Hepatocyte (in vitro differentiated cells): Measurements from ENCODE around the gene PEDS1. TPM values are rescaled to one million over a fixed set of nuclear protein-coding genes. Genes with fewer than 3 reads are reported as not detected.
A peak's percentile ranks its signal among the peaks of the same experiment; 100 is the strongest.

Experiments used
- DNase-seq: peaks from one replicate; pipeline ENCODE4 v3.0.0-alpha.2; 2016; ENCODE audit warnings: low spot score
- H2AFZ ChIP-seq: fragments of 200-600 bp; sonication (generic); 2 replicates; pipeline ENCODE4 v1.6.0; 2016; ENCODE audit warnings: antibody characterized with exemption, mild to moderate bottlenecking
- H3K27ac ChIP-seq: fragments of 200-600 bp; sonication (generic); 2 replicates; pipeline ENCODE4 v1.5.1; 2016; ENCODE audit warnings: mild to moderate bottlenecking
- H3K27me3 ChIP-seq: fragments of 200-600 bp; sonication (generic); 2 replicates; pipeline ENCODE4 v1.6.1; 2016
- H3K36me3 ChIP-seq: fragments of 200-600 bp; sonication (generic); replicated peaks from 2 replicates; pipeline ENCODE4 v1.5.1; 2016; ENCODE audit warnings: low read depth; ENCODE audit not compliant: insufficient read depth
- H3K4me1 ChIP-seq: fragments of 200-600 bp; sonication (generic); 2 replicates; pipeline ENCODE4 v1.5.1; 2016; ENCODE audit warnings: mild to moderate bottlenecking, moderate library complexity; ENCODE audit not compliant: insufficient read depth
- H3K4me2 ChIP-seq: fragments of 200-600 bp; sonication (generic); 2 replicates; pipeline ENCODE4 v1.6.0; 2016
- H3K4me3 ChIP-seq: fragments of 200-600 bp; sonication (generic); 2 replicates; pipeline ENCODE4 v1.5.1; 2016; ENCODE audit warnings: mild to moderate bottlenecking
- H3K79me2 ChIP-seq: fragments of 200-600 bp; sonication (generic); 2 replicates; pipeline ENCODE4 v1.6.0; 2017; ENCODE audit warnings: mild to moderate bottlenecking
- H3K9me2 ChIP-seq: fragments of 200-600 bp; sonication (generic); replicated peaks from 2 replicates; pipeline ENCODE4 v1.6.0; 2017; ENCODE audit warnings: mild to moderate bottlenecking; ENCODE audit not compliant: insufficient read depth
- H3K9me3 ChIP-seq: fragments of 200-600 bp; sonication (generic); 2 replicates; pipeline ENCODE4 v1.5.1; 2016; ENCODE audit warnings: low read depth, mild to moderate bottlenecking
- H4K20me1 ChIP-seq: fragments of 200-600 bp; sonication (generic); 2 replicates; pipeline ENCODE4 v1.6.0; 2016; ENCODE audit warnings: mild to moderate bottlenecking; ENCODE audit not compliant: insufficient read depth, poor library complexity, severe bottlenecking
- EZH2 ChIP-seq: fragments of 200-600 bp; sonication (generic); IDR thresholded peaks from 2 replicates; pipeline ENCODE4 v1.6.1; 2016; ENCODE audit warnings: antibody characterized with exemption, mild to moderate bottlenecking, borderline replicate concordance
- EZH2phosphoT487 ChIP-seq: fragments of 200-600 bp; sonication (generic); IDR thresholded peaks from one replicate; pipeline ENCODE4 v1.6.1; 2018; ENCODE audit warnings: antibody characterized with exemption, mild to moderate bottlenecking, low read depth, moderate library complexity; ENCODE audit not compliant: unreplicated experiment, severe bottlenecking
- WGBS: methylation state at CpG from one replicate; pipeline ENCODE4 v1.1.6; 2016; ENCODE audit warnings: low lambda C conversion rate; ENCODE audit errors: missing lambda C conversion rate; 5-methylcytosine and 5-hydroxymethylcytosine counted together
- polyA plus RNA-seq: library from polyadenylated mRNA; unstranded; fragments of >200 nt; fragmentation: Nextera tagmentation; extraction: Ambion mirVana; gene quantifications from 2 replicates; pipeline ENCODE4 v1.2.1, GENCODE V29; 2016
- total RNA-seq: library from RNA; depleted of rRNA; stranded (reverse); fragments of >200 nt; gene quantifications from 2 replicates; pipeline ENCODE4 v1.2.3, GENCODE V29; 2014
- TF ChIP-seq, protein P1 (sequence below): fragments of 200-600 bp; sonication (generic); IDR thresholded peaks from 2 replicates; pipeline ENCODE4 v1.5.1; 2016; ENCODE audit warnings: antibody characterized with exemption, mild to moderate bottlenecking; ENCODE audit not compliant: poor library complexity

Gene PEDS1
- total and polyA plus RNA-seq, 2 experiments from 2014 or later = 24.5 to 46.2 TPM

DNA sequence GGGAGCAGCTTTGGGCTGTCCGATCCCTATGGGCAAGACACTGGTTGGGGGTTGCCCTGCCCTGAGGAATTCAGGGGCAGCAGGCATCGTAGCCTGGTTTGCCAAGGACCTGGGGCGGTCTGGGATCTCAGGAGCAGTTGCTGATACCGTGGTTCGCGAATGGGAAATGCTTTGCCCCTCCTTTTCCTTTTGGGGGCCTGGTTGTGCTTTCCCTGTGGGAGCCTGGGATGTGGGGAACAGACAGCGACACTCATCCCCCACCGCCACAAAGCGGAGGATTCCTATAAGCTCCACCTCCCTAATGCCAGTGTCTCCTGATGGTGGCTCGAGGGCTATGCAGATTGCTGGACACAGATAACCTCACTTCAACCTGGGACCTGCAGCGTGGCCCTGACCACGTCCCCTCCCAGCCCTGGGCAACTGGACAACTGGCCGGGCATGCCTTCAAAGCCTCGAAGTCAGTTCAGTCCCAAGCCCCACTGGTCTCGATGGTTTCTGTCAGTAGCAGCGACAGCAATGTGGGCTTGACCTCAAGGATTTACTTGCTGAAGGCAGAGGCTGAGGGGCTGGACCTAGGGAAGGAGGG lies 40.4 kb upstream of the PEDS1 start:
- Histone ChIP-seq H3K9me2 (no peaks in the 10 kb centered on the region), H3K27me3 (no peaks in the 10 kb centered on the region), H3K9me3 (no peaks in the 10 kb centered on the region), H2AFZ (no peak overlapping the region), H3K4me1 (peaks cover 23% of the 10 kb centered on the region), H3K27ac (peak overlapping the region; percentile 100), H3K4me3 (peak overlapping the region; percentile 56), H3K36me3 (no peaks in the 10 kb centered on the region), H3K79me2 (peaks cover 34% of the 10 kb centered on the region), H4K20me1 (peaks cover 31% of the 10 kb centered on the region), H3K4me2 (peak overlapping the region; percentile 77)
- TF ChIP-seq EZH2 (no peak), EZH2phosphoT487 (no peak)
- TF ChIP-seq, protein P1, sequence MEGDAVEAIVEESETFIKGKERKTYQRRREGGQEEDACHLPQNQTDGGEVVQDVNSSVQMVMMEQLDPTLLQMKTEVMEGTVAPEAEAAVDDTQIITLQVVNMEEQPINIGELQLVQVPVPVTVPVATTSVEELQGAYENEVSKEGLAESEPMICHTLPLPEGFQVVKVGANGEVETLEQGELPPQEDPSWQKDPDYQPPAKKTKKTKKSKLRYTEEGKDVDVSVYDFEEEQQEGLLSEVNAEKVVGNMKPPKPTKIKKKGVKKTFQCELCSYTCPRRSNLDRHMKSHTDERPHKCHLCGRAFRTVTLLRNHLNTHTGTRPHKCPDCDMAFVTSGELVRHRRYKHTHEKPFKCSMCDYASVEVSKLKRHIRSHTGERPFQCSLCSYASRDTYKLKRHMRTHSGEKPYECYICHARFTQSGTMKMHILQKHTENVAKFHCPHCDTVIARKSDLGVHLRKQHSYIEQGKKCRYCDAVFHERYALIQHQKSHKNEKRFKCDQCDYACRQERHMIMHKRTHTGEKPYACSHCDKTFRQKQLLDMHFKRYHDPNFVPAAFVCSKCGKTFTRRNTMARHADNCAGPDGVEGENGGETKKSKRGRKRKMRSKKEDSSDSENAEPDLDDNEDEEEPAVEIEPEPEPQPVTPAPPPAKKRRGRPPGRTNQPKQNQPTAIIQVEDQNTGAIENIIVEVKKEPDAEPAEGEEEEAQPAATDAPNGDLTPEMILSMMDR = no peak
- DNase-seq = no peak
- 74% methylated on average over 16 of the region's 16 CpGs for WGBS

DNA sequence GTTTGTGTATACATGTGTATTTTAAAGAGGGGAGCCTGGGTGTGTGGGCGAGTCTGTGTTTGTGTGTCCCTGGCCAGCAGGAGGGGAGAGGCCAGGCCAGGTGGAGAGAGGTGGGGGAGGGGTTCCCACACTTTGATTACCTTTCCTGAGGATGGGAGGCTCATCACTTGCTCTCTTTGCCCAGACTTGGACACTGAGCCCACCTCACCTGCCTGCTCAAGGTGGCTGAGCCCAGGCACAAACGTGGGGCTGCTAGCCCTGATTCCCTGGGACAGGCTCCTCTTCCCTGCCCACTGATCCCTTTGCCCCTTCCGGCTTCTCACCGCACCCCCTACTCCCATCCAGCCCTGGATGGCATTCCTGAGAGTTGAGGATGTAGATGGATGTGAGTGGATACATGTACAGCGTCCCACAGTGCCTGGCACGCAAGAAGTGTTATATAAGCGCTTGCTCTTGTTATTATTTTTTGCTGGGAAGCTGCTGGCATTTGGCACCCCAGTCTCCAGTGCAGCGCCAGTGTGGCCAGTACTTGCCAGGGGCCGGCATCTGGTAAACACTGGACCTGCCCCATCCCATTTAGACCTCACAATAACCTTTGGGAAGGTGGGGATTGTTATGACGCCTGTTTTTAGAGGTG lies 39.8 kb upstream of the PEDS1 start:
- H3K9me2 ChIP-seq = no peaks in the 10 kb centered on the region
- H3K4me3 ChIP-seq = peak overlapping the region; percentile 56
- no peaks in the 10 kb centered on the region for H3K27me3 ChIP-seq
- no peak for TF ChIP-seq EZH2phosphoT487
- TF ChIP-seq, protein P1 = no peak
- H3K27ac ChIP-seq = peak overlapping the region; percentile 100
- no peak overlapping the region for H2AFZ ChIP-seq
- peaks cover 34% of the 10 kb centered on the region for H3K79me2 ChIP-seq
- H3K9me3 ChIP-seq = no peaks in the 10 kb centered on the region
- no peaks in the 10 kb centered on the region for H3K36me3 ChIP-seq
- peak overlapping the region; percentile 77 for H3K4me2 ChIP-seq
- peak; percentile 28 for DNase-seq
- WGBS = 81% methylated on average over 10 of the region's 10 CpGs
- H4K20me1 ChIP-seq = peaks cover 31% of the 10 kb centered on the region
- peaks cover 23% of the 10 kb centered on the region for H3K4me1 ChIP-seq

DNA sequence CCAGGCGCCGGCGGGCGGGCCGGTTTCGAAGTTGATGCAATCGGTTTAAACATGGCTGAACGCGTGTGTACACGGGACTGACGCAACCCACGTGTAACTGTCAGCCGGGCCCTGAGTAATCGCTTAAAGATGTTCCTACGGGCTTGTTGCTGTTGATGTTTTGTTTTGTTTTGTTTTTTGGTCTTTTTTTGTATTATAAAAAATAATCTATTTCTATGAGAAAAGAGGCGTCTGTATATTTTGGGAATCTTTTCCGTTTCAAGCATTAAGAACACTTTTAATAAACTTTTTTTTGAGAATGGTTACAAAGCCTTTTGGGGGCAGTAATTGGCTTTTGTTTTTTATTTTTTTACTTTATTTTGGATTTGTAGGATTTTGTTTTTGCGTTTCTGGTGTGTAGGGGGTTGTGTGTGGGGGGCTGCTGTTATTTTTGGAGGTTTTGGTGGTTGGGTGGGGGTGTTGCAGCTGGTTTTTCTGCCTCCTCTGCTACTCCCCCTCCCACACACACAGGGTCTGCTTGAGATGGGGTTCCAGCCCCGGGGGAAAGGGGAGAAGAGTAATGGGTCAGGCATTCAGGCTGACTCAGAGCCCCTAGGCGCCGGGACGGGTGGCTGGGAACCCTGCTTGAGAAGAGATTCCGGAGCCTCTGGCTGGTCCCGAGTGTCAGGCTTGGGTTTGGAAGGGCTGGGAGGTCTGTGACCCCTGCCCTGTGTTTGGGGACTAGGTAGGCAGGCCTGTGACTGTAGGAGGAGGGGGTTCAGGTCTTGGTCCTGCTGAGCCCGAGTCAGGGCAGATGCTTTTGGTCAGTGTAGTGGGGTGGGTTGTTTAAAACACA lies 39.1 kb upstream of the PEDS1 start:
- 3% methylated on average over 25 of the region's 25 CpGs for WGBS

More for the DNA sequence above, 39.1 kb upstream of the PEDS1 start:
- H2AFZ ChIP-seq = no peak overlapping the region
- peak overlapping the region; percentile 100 for H3K27ac ChIP-seq
- no peaks in the 10 kb centered on the region for H3K9me3 ChIP-seq
- no peaks in the 10 kb centered on the region for H3K36me3 ChIP-seq
- H3K4me3 ChIP-seq = peak overlapping the region; percentile 56
- H3K27me3 ChIP-seq = no peaks in the 10 kb centered on the region
- peak overlapping the region; percentile 77 for H3K4me2 ChIP-seq
- H3K4me1 ChIP-seq = peaks cover 26% of the 10 kb centered on the region
- peaks cover 34% of the 10 kb centered on the region for H3K79me2 ChIP-seq
- peak; percentile 93 for DNase-seq
- H4K20me1 ChIP-seq = peaks cover 31% of the 10 kb centered on the region
- TF ChIP-seq EZH2 (no peak), EZH2phosphoT487 (no peak)
- TF ChIP-seq, protein P1 = no peak
- H3K9me2 ChIP-seq = no peaks in the 10 kb centered on the region
